Mesenchymal stem cell (in vitro differentiated cells and primary cell): Measurements from ENCODE around the gene MUC2.

Experiments used
- DNase-seq: peaks from one replicate; pipeline ENCODE4 v3.0.0-alpha.2; 2013
- H2AFZ ChIP-seq: one replicate; pipeline ENCODE4 v1.6.1; 2013; ENCODE audit warnings: low read depth, mild to moderate bottlenecking, control low read depth, inconsistent platforms, low read length, moderate library complexity
- H2AK5ac ChIP-seq: 2 replicates; pipeline ENCODE4 v1.6.1; 2013; ENCODE audit warnings: low read length, moderate library complexity, mild to moderate bottlenecking, inconsistent platforms; ENCODE audit not compliant: severe bottlenecking
- H2BK120ac ChIP-seq: one replicate; pipeline ENCODE4 v1.6.1; 2013; ENCODE audit warnings: low read depth, mild to moderate bottlenecking, inconsistent platforms, low read length, moderate library complexity
- H2BK12ac ChIP-seq, 2 experiments: one replicate each; pipeline ENCODE4 v1.6.1; 2013; ENCODE audit warnings: inconsistent platforms in 2 of 2, low read length in 2 of 2, mild to moderate bottlenecking in 2 of 2, moderate library complexity in 2 of 2, control low read depth in 1 of 2
- H2BK15ac ChIP-seq: one replicate; pipeline ENCODE4 v1.6.1; 2013; ENCODE audit warnings: mild to moderate bottlenecking, low read depth, inconsistent platforms; ENCODE audit not compliant: poor library complexity, severe bottlenecking
- H2BK5ac ChIP-seq: 2 replicates; pipeline ENCODE4 v1.6.1; 2013; ENCODE audit warnings: low read depth, mild to moderate bottlenecking, low read length, control low read depth, inconsistent platforms; ENCODE audit not compliant: poor library complexity, severe bottlenecking
- H3K14ac ChIP-seq, 2 experiments: one replicate each; pipeline ENCODE4 v1.6.1; 2013; ENCODE audit warnings: inconsistent platforms in 2 of 2, low read length in 2 of 2, control low read depth in 1 of 2, mild to moderate bottlenecking in 1 of 2, moderate library complexity in 1 of 2
- H3K18ac ChIP-seq, 2 experiments: one replicate each; pipeline ENCODE4 v1.6.1; 2013; ENCODE audit warnings: inconsistent platforms in 2 of 2, low read length in 2 of 2, control low read depth in 1 of 2, low read depth in 1 of 2, mild to moderate bottlenecking in 1 of 2
- H3K23ac ChIP-seq, 2 experiments: one replicate each; pipeline ENCODE4 v1.6.1; 2013; ENCODE audit warnings: inconsistent platforms in 2 of 2, low read length in 2 of 2, mild to moderate bottlenecking in 2 of 2, moderate library complexity in 2 of 2, control low read depth in 1 of 2
- H3K27ac ChIP-seq: 2 replicates; pipeline ENCODE4 v1.5.1; 2013; ENCODE audit warnings: mild to moderate bottlenecking, moderate library complexity, low read length, control low read depth, inconsistent platforms; ENCODE audit not compliant: poor library complexity, severe bottlenecking
- H3K27me3 ChIP-seq, 2 experiments: 2 replicates each; pipeline versions ENCODE4 v1.6.1 to v1.7.0; 2013; ENCODE audit warnings: low read length in 2 of 2, mild to moderate bottlenecking in 2 of 2, moderate library complexity in 2 of 2, control low read depth in 1 of 2, inconsistent platforms in 1 of 2; ENCODE audit not compliant: control insufficient read depth in 1 of 2, insufficient read depth in 1 of 2
- H3K36me3 ChIP-seq, 2 experiments: 2 replicates each; pipeline versions ENCODE4 v1.6.1 to v1.7.0; 2013; ENCODE audit warnings: low read length in 2 of 2, control low read depth in 1 of 2, inconsistent platforms in 1 of 2, low read depth in 1 of 2, mild to moderate bottlenecking in 1 of 2; ENCODE audit not compliant: insufficient read depth in 2 of 2, control insufficient read depth in 1 of 2
- H3K4ac ChIP-seq, 2 experiments: one replicate each; pipeline ENCODE4 v1.6.1; 2013; ENCODE audit warnings: inconsistent platforms in 2 of 2, low read length in 2 of 2, mild to moderate bottlenecking in 2 of 2, moderate library complexity in 2 of 2, control low read depth in 1 of 2, low read depth in 1 of 2
- H3K4me1 ChIP-seq: 2 replicates; pipeline ENCODE4 v1.6.1; 2013; ENCODE audit warnings: low read depth, low read length, control low read depth; ENCODE audit not compliant: control insufficient read depth, insufficient read depth
- H3K4me2 ChIP-seq: 2 replicates; pipeline ENCODE4 v1.6.1; 2013; ENCODE audit warnings: low read length, mild to moderate bottlenecking, inconsistent platforms; ENCODE audit not compliant: poor library complexity, severe bottlenecking
- H3K4me3 ChIP-seq, 2 experiments: 2 replicates each; pipeline versions ENCODE4 v1.5.1 to v1.7.0; 2013; ENCODE audit warnings: low read length in 2 of 2, mild to moderate bottlenecking in 2 of 2, control low read depth in 1 of 2, low read depth in 1 of 2; ENCODE audit not compliant: insufficient read depth in 1 of 2
- H3K79me1 ChIP-seq: replicated peaks from 2 replicates; pipeline ENCODE4 v1.6.1; 2013; ENCODE audit warnings: mild to moderate bottlenecking, control low read depth, low read length, inconsistent platforms; ENCODE audit not compliant: poor library complexity, severe bottlenecking
- H3K9ac ChIP-seq: 2 replicates; pipeline ENCODE4 v1.7.0; 2013; ENCODE audit warnings: mild to moderate bottlenecking, low read length, moderate library complexity
- H3K9me3 ChIP-seq: 2 replicates; pipeline ENCODE4 v1.7.0; 2013; ENCODE audit warnings: mild to moderate bottlenecking, low read length; ENCODE audit not compliant: control insufficient read depth
- H4K8ac ChIP-seq: one replicate; pipeline ENCODE4 v1.6.1; 2013; ENCODE audit warnings: inconsistent platforms, mild to moderate bottlenecking, low read length, moderate library complexity
- H4K91ac ChIP-seq: one replicate; pipeline ENCODE4 v1.6.1; 2013; ENCODE audit warnings: mild to moderate bottlenecking, low read length, inconsistent platforms
- WGBS: methylation state at CpG from one replicate; pipeline ENCODE4 v1.1.7; 2013; ENCODE audit warnings: mixed read lengths; 5-methylcytosine and 5-hydroxymethylcytosine counted together

The MUC2 gene

GRCh38 chr11:1031121-1031899, 43.4 kb upstream of the MUC2 start:
- Histone ChIP-seq H3K23ac (no peak overlapping the region), H3K79me1 (no peaks in the 10 kb centered on the region), H3K4me2 (no peak overlapping the region), H3K4me1 (peaks cover 1% of the 10 kb centered on the region), H3K14ac (no peak overlapping the region), H3K9ac (no peak overlapping the region), H4K91ac (no peak overlapping the region), H3K18ac (no peak overlapping the region), H2BK120ac (no peak overlapping the region), H2AK5ac (no peak overlapping the region), H2BK5ac (no peak overlapping the region), H3K27me3 (peaks cover 0 to 39% of the 10 kb centered on the region in 2 experiments), H3K9me3 (no peaks in the 10 kb centered on the region), H2BK12ac (no peak overlapping the region), H3K4ac (no peak overlapping the region), H2AFZ (no peak overlapping the region), H3K27ac (no peak overlapping the region), H4K8ac (no peak overlapping the region), H3K36me3 (peaks cover 0 to 11% of the 10 kb centered on the region in 2 experiments), H2BK15ac (no peak overlapping the region), H3K4me3 (no peak overlapping the region)
- 92% methylated on average over 30 of the region's 30 CpGs for WGBS
- no peak for DNase-seq

GRCh38 chr11:1032310-1032891, 42.3 kb upstream of the MUC2 start:
- H3K9me3 ChIP-seq = no peaks in the 10 kb centered on the region
- no peak overlapping the region for H3K14ac ChIP-seq
- no peak for DNase-seq
- no peak overlapping the region for H2BK12ac ChIP-seq
- H3K27me3 ChIP-seq = peaks cover 0 to 48% of the 10 kb centered on the region in 2 experiments
- no peak overlapping the region for H3K4me3 ChIP-seq
- no peak overlapping the region for H2AFZ ChIP-seq
- H2BK15ac ChIP-seq = no peak overlapping the region
- H3K23ac ChIP-seq = no peak overlapping the region
- peaks cover 1% of the 10 kb centered on the region for H3K4me1 ChIP-seq
- H2BK5ac ChIP-seq = no peak overlapping the region
- H2BK120ac ChIP-seq = no peak overlapping the region
- no peak overlapping the region for H2AK5ac ChIP-seq
- no peak overlapping the region for H3K9ac ChIP-seq
- H4K8ac ChIP-seq = no peak overlapping the region
- H3K4ac ChIP-seq = no peak overlapping the region
- no peaks in the 10 kb centered on the region for H3K79me1 ChIP-seq
- no peak overlapping the region for H4K91ac ChIP-seq
- H3K18ac ChIP-seq = no peak overlapping the region
- H3K36me3 ChIP-seq = peaks cover 0 to 5% of the 10 kb centered on the region in 2 experiments
- H3K4me2 ChIP-seq = no peak overlapping the region
- WGBS = 94% methylated on average over 12 of the region's 12 CpGs
- H3K27ac ChIP-seq = no peak overlapping the region

GRCh38 chr11:1033016-1033798, 41.5 kb upstream of the MUC2 start:
- no peak overlapping the region for H4K91ac ChIP-seq
- no peak overlapping the region for H3K4me2 ChIP-seq
- no peak overlapping the region for H4K8ac ChIP-seq
- DNase-seq = no peak
- no peak overlapping the region for H3K4ac ChIP-seq
- no peaks in the 10 kb centered on the region for H3K9me3 ChIP-seq
- no peaks in the 10 kb centered on the region for H3K79me1 ChIP-seq
- peaks cover 1% of the 10 kb centered on the region for H3K4me1 ChIP-seq
- H2BK12ac ChIP-seq = no peak overlapping the region
- H2BK5ac ChIP-seq = no peak overlapping the region
- H3K36me3 ChIP-seq = no peaks in the 10 kb centered on the region
- no peak overlapping the region for H3K23ac ChIP-seq
- no peak overlapping the region for H2AFZ ChIP-seq
- H3K18ac ChIP-seq = no peak overlapping the region
- H2BK15ac ChIP-seq = no peak overlapping the region
- 91% methylated on average over 38 of the region's 38 CpGs for WGBS
- H3K9ac ChIP-seq = no peak overlapping the region
- H2BK120ac ChIP-seq = no peak overlapping the region
- H3K27ac ChIP-seq = no peak overlapping the region
- H3K14ac ChIP-seq = no peak overlapping the region
- H2AK5ac ChIP-seq = no peak overlapping the region
- H3K27me3 ChIP-seq = peaks cover 0 to 54% of the 10 kb centered on the region in 2 experiments
- no peak overlapping the region for H3K4me3 ChIP-seq

- Histone ChIP-seq H2BK12ac (no peak overlapping the region), H3K4me1 (peaks cover 4% of the 10 kb centered on the region), H3K23ac (no peak overlapping the region), H2BK5ac (no peak overlapping the region), H3K27ac (no peak overlapping the region), H3K9ac (no peak overlapping the region), H2AFZ (no peak overlapping the region), H3K4me3 (no peak overlapping the region), H4K91ac (no peak overlapping the region), H3K14ac (no peak overlapping the region), H2BK15ac (no peak overlapping the region), H4K8ac (no peak overlapping the region), H3K4me2 (no peak overlapping the region), H3K18ac (no peak overlapping the region), H2BK120ac (no peak overlapping the region), H3K79me1 (no peaks in the 10 kb centered on the region), H2AK5ac (no peak overlapping the region), H3K27me3 (peaks cover 0 to 49% of the 10 kb centered on the region in 2 experiments), H3K4ac (no peak overlapping the region), H3K9me3 (no peaks in the 10 kb centered on the region), H3K36me3 (no peaks in the 10 kb centered on the region)
- 92% methylated on average over 8 of the region's 8 CpGs for WGBS
- no peak for DNase-seq
Observed at GRCh38 chr11:1034001-1034400, 40.7 kb upstream of the MUC2 start.
